H1 (cell line): ENCODE results near the gene ZMIZ1.

Source experiments
- EGR1 ChIP-seq: IDR thresholded peaks from 2 replicates; pipeline ENCODE4 v1.6.1; 2011; ENCODE audit warnings: low read depth, low read length, borderline replicate concordance
- EP300 ChIP-seq, 2 experiments: IDR thresholded peaks; 1 replicate in 1 of 2; 2 replicates in 1 of 2; pipeline ENCODE4 v1.6.1; 2011 to 2012; ENCODE audit warnings: low read depth in 2 of 2, low read length in 2 of 2, mild to moderate bottlenecking in 2 of 2, borderline replicate concordance in 1 of 2, inconsistent platforms in 1 of 2, moderate library complexity in 1 of 2
- EZH2 ChIP-seq: fragments of 200-600 bp; sonication (generic); IDR thresholded peaks from 2 replicates; pipeline ENCODE4 v1.7.1; 2012; ENCODE audit warnings: low read depth, mild to moderate bottlenecking, moderate library complexity, low read length, inconsistent platforms; ENCODE audit not compliant: severe bottlenecking
- GABPA ChIP-seq: IDR thresholded peaks from 2 replicates; pipeline ENCODE4 v1.6.1; 2011; ENCODE audit warnings: mild to moderate bottlenecking, low read length, moderate library complexity, borderline replicate concordance; ENCODE audit not compliant: insufficient read depth
- JUND ChIP-seq: IDR thresholded peaks from 2 replicates; pipeline ENCODE4 v1.6.1; 2011; ENCODE audit warnings: mild to moderate bottlenecking, improper control_type of control experiment, low read length
- POLR2A ChIP-seq, 2 experiments: IDR thresholded peaks; 1 replicate in 1 of 2; 2 replicates in 1 of 2; pipeline ENCODE4 v1.6.1; 2011; ENCODE audit warnings: low read depth in 2 of 2, low read length in 2 of 2, mild to moderate bottlenecking in 2 of 2; ENCODE audit errors: control extremely low read depth in 1 of 2
- POLR2AphosphoS5 ChIP-seq: IDR thresholded peaks from 2 replicates; pipeline ENCODE4 v1.6.1; 2011; ENCODE audit warnings: low read depth, low read length
- SRF ChIP-seq: IDR thresholded peaks from 2 replicates; pipeline ENCODE4 v1.6.1; 2011; ENCODE audit warnings: mild to moderate bottlenecking, low read depth, low read length, moderate library complexity
- TAF7 ChIP-seq: optimal IDR thresholded peaks from 2 replicates; pipeline ENCODE3; 2011; ENCODE audit warnings: low read depth, mild to moderate bottlenecking, inconsistent platforms, low read length, moderate library complexity, borderline replicate concordance
- TF ChIP-seq, protein P1 (sequence below), 3 experiments: IDR thresholded peaks; 1 replicate in 2 of 3; 2 replicates in 1 of 3; pipeline versions ENCODE4 v1.5.1 to v1.6.1; 2011; ENCODE audit warnings: low read length in 3 of 3, mild to moderate bottlenecking in 3 of 3, inconsistent platforms in 2 of 3, low read depth in 1 of 3, moderate library complexity in 1 of 3; ENCODE audit not compliant: insufficient read depth in 1 of 3; ENCODE audit errors: control extremely low read depth in 1 of 3
- TF ChIP-seq, protein P2 (sequence below): IDR thresholded peaks from 2 replicates; pipeline ENCODE4 v1.6.1; 2011; ENCODE audit warnings: low read depth, mild to moderate bottlenecking, low read length; ENCODE audit not compliant: insufficient read depth

DNA sequence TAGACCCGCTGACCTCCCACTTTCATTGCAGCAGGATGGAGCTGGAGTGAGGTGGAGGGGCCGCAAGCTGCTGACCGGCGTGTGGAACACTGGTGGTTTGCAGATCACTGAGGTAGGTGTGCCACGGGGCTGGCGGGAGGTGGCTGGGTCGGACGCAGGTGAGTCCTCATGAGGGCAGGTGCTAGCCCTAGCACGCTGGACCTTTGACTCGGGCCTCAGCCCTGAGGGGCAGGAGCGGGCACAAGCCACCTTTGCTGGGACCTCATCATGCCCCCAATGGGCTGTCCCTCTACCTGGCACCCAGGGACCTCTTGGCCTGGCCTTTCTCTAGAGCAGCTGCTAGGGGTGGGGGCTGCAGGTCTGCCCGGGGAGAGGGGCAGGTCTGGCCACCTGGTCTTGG is 93.3 kb downstream of the ZMIZ1 start:
- TF ChIP-seq POLR2A (IDR thresholded peaks at IDR 0.05; ENCODE audit: control extremely low read depth in 1 of 2, low read depth in 2 of 2, low read length in 2 of 2) (no peak), GABPA (no peak), JUND (no peak), SRF (no peak), TAF7 (no peak), EP300 (IDR thresholded peaks at IDR 0.05; ENCODE audit: borderline replicate concordance in 1 of 2, low read depth in 2 of 2, low read length in 2 of 2) (no peak), EZH2 (no peak), POLR2AphosphoS5 (no peak), EGR1 (no peak)
- TF ChIP-seq, protein P1, sequence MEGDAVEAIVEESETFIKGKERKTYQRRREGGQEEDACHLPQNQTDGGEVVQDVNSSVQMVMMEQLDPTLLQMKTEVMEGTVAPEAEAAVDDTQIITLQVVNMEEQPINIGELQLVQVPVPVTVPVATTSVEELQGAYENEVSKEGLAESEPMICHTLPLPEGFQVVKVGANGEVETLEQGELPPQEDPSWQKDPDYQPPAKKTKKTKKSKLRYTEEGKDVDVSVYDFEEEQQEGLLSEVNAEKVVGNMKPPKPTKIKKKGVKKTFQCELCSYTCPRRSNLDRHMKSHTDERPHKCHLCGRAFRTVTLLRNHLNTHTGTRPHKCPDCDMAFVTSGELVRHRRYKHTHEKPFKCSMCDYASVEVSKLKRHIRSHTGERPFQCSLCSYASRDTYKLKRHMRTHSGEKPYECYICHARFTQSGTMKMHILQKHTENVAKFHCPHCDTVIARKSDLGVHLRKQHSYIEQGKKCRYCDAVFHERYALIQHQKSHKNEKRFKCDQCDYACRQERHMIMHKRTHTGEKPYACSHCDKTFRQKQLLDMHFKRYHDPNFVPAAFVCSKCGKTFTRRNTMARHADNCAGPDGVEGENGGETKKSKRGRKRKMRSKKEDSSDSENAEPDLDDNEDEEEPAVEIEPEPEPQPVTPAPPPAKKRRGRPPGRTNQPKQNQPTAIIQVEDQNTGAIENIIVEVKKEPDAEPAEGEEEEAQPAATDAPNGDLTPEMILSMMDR (IDR thresholded peaks at IDR 0.05; ENCODE audit: control extremely low read depth in 1 of 3, insufficient read depth in 1 of 3, low read depth in 1 of 3, low read length in 3 of 3): no peak
- TF ChIP-seq, protein P2, sequence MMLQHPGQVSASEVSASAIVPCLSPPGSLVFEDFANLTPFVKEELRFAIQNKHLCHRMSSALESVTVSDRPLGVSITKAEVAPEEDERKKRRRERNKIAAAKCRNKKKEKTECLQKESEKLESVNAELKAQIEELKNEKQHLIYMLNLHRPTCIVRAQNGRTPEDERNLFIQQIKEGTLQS: no peak
